ENCODE data around the gene ZNF521. TPM values are rescaled to one million over a fixed set of nuclear protein-coding genes. Genes with fewer than 3 reads are reported as not detected.

ZNF521 gene
- total RNA-seq, 1 donor from 2014 or later, result 51.4 TPM

DNA sequence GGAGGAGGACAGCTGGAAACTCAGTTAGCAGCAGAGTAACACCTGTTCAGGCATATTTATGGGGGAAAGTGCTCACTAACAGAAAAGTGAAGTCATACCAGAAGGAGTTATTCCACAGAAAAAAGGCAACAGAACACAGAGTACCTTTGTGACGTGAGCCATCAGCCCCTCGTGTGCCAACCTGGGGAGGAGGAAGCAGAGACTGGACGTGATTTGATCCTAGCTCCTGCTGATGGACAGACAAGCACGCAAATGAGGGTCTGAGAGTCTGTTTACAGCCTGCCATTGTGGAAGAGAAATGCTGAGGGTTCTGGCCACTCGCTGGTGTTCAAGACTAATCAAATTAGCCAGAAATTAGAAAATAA is 120.7 kb downstream of the ZNF521 start:
- no peak overlapping the region for H3K27ac Mint-ChIP-seq
- peaks cover 21% of the 10 kb centered on the region for H3K4me1 Mint-ChIP-seq
- no peak for DNase-seq (ENCODE audit: low spot score in 2 of 2, unreplicated experiment in 2 of 2)
- TF ChIP-seq CTCF (IDR thresholded peaks at IDR 0.05; ENCODE audit: unreplicated experiment), result no peak
- no peaks in the 10 kb centered on the region for H3K9me3 Mint-ChIP-seq
- H3K4me3 Mint-ChIP-seq, result no peak overlapping the region
- H3K27me3 Mint-ChIP-seq (ENCODE audit: low read depth), result no peaks in the 10 kb centered on the region
- H3K36me3 Mint-ChIP-seq, result peaks cover 11% of the 10 kb centered on the region

DNA sequence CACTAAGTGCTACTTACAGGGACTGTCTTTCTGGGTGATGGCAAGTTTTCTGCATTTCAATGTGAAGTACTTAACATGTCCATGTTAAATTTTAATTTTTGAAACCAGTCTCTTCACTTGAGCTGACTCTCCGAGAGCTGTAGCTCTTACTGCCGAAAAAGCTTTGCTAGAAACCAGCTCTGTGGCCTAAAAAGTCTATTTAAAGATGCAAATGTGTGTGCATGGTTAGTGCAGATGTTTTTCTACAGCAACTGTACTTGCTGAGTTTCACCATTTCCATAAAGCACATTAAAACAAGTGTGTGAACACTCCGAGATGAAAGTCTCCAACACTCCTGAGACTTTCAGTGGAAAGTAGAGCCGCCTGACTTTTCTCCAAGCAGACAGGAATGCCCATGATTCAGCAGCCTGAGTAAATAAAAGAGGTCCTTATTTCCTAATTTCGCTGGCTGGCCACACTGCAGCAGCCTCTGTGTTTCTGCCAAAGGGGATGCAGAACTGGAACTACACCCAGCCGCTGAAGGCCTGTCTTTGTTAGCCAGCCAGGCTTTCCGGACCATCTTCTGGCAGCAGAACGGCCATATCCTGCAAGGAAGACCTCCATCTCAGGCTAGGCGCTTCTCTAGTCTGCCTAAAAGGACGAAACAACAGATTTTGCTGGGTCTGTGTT is 121.2 kb downstream of the ZNF521 start:
- H3K4me1 Mint-ChIP-seq, result peaks cover 21% of the 10 kb centered on the region
- H3K36me3 Mint-ChIP-seq, result peaks cover 17% of the 10 kb centered on the region
- DNase-seq (ENCODE audit: low spot score in 2 of 2, unreplicated experiment in 2 of 2), result no peak
- TF ChIP-seq CTCF (IDR thresholded peaks at IDR 0.05; ENCODE audit: unreplicated experiment), result no peak
- H3K9me3 Mint-ChIP-seq, result no peaks in the 10 kb centered on the region
- H3K27ac Mint-ChIP-seq, result no peak overlapping the region
- no peak overlapping the region for H3K4me3 Mint-ChIP-seq
- no peaks in the 10 kb centered on the region for H3K27me3 Mint-ChIP-seq (ENCODE audit: low read depth)

DNA sequence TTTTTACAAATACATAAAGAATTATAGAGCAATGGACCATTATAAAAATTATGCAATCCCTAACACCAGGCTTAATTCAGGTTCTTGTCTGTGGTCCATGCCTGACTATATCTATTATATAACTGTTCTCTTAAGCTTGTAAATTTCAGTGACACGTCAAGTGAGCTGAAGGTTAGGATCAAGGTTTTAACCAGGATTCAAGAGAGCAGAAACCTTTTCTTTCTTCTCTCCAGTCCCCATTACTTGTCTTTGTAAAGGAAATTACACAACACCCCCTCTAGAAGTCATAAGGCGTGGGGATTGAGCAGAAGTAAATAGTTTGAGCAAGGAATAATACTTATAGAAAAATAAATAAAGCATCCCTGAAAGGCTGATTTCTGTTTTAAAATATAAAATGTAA is 122.0 kb downstream of the ZNF521 start:
- DNase-seq (ENCODE audit: low spot score in 2 of 2, unreplicated experiment in 2 of 2), result no peak
- TF ChIP-seq CTCF (IDR thresholded peaks at IDR 0.05; ENCODE audit: unreplicated experiment), result no peak
- Mint-ChIP-seq H3K4me1 (peaks cover 21% of the 10 kb centered on the region), H3K9me3 (no peaks in the 10 kb centered on the region), H3K27me3 (ENCODE audit: low read depth) (no peaks in the 10 kb centered on the region), H3K4me3 (no peak overlapping the region), H3K36me3 (peaks cover 25% of the 10 kb centered on the region), H3K27ac (no peak overlapping the region)

GRCh38 chr18:25229081-25229480 is 122.9 kb downstream of the ZNF521 start:
- H3K4me1 Mint-ChIP-seq, result peaks cover 20% of the 10 kb centered on the region
- peaks cover 32% of the 10 kb centered on the region for H3K36me3 Mint-ChIP-seq
- H3K27ac Mint-ChIP-seq, result no peak overlapping the region
- no peak overlapping the region for H3K4me3 Mint-ChIP-seq
- no peak for DNase-seq (ENCODE audit: low spot score in 2 of 2, unreplicated experiment in 2 of 2)
- H3K27me3 Mint-ChIP-seq (ENCODE audit: low read depth), result no peaks in the 10 kb centered on the region
- TF ChIP-seq CTCF (IDR thresholded peaks at IDR 0.05; ENCODE audit: unreplicated experiment), result no peak
- H3K9me3 Mint-ChIP-seq, result no peaks in the 10 kb centered on the region

DNA sequence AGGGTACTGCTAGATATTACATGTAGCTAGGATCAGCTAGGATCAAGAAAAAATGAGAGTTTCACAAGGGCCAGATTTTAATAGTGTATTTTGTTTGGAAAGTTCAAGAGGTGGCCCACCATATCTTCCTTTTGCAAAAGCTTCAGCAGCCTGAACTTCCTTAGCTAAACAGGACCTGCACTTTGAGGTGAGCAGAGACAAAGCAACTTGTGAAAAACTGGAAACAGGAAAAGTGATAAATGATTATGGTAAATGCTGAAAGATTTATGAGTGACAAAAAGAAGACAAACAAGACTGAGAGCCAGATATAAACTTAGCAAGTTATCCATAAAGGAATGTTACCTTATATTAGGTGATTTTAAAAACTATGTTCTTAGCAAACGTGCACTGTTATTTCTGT is 123.6 kb downstream of the ZNF521 start:
- Mint-ChIP-seq H3K9me3 (no peaks in the 10 kb centered on the region), H3K4me1 (peaks cover 15% of the 10 kb centered on the region), H3K4me3 (no peak overlapping the region), H3K27ac (peak overlapping the region; percentile 20), H3K27me3 (ENCODE audit: low read depth) (no peaks in the 10 kb centered on the region), H3K36me3 (peaks cover 35% of the 10 kb centered on the region)
- no peak for DNase-seq (ENCODE audit: low spot score in 2 of 2, unreplicated experiment in 2 of 2)
- no peak for TF ChIP-seq CTCF (IDR thresholded peaks at IDR 0.05; ENCODE audit: unreplicated experiment)

DNA sequence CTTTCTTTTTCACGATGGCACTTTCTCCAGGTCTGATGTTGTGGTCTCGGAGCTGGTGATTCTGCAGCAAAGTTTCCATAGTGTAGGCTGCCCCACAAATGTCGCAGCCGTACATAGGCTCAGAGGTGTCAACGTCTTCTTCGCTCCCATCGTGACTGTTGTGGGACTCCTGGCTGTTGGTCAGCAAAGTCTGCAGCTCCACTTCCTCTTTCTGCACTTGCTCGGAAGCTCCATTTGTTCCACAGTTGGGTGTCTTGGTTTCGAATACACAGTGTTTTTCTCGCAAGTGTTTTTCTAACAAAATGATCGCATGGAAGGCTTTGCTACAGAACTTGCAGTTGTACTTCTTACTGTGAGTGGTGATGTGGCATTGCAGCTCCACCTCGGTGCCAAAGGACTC is 126.8 kb downstream of the ZNF521 start:
- Mint-ChIP-seq H3K27me3 (ENCODE audit: low read depth) (no peaks in the 10 kb centered on the region), H3K4me1 (peaks cover 21% of the 10 kb centered on the region), H3K36me3 (peaks cover 43% of the 10 kb centered on the region), H3K27ac (no peak overlapping the region), H3K4me3 (no peak overlapping the region), H3K9me3 (no peaks in the 10 kb centered on the region)
- TF ChIP-seq CTCF (IDR thresholded peaks at IDR 0.05; ENCODE audit: unreplicated experiment), result no peak
- DNase-seq (ENCODE audit: low spot score in 2 of 2, unreplicated experiment in 2 of 2), result no peak

Measured in mesothelial cell of epicardium (in vitro differentiated cells).